Neural cell (in vitro differentiated cells): ENCODE measurements around the gene PDE7B. TPM values are rescaled to one million over a fixed set of nuclear protein-coding genes. Genes with fewer than 3 reads are reported as not detected.

ENCODE experiments used
- H2AFZ ChIP-seq: fragments of 200-600, 300-800 bp; sonication (generic), shearing (Covaris generic); 2 replicates; pipeline ENCODE4 v1.6.0; 2014; ENCODE audit warnings: low read depth, mild to moderate bottlenecking, antibody characterized with exemption, low read length, moderate library complexity
- H3F3A ChIP-seq: fragments of 200-600 bp; shearing (Covaris generic); 2 replicates; pipeline ENCODE4 v1.6.1; 2016; ENCODE audit warnings: mild to moderate bottlenecking, moderate library complexity, mixed read lengths, antibody characterized with exemption, low read length; ENCODE audit not compliant: insufficient read depth, poor library complexity, severe bottlenecking
- H3K27ac ChIP-seq: fragments of 200-600, 300-800 bp; sonication (generic), shearing (Covaris generic); 2 replicates; pipeline ENCODE4 v1.5.1; 2014; ENCODE audit warnings: mild to moderate bottlenecking, low read length, moderate library complexity
- H3K27me3 ChIP-seq: fragments of 300-800, 200-600 bp; sonication (generic), shearing (Covaris generic); 2 replicates; pipeline ENCODE4 v1.6.0; 2014; ENCODE audit warnings: mild to moderate bottlenecking, low read depth, low read length, moderate library complexity; ENCODE audit not compliant: insufficient read depth
- H3K36me3 ChIP-seq: fragments of 300-800, 200-600 bp; sonication (generic), shearing (Covaris generic); 2 replicates; pipeline ENCODE4 v1.5.1; 2014; ENCODE audit warnings: mild to moderate bottlenecking, antibody characterized with exemption, low read length, moderate library complexity; ENCODE audit not compliant: insufficient read depth
- H3K4me2 ChIP-seq: fragments of 300-800, 200-600 bp; sonication (generic), shearing (Covaris generic); 2 replicates; pipeline ENCODE4 v1.6.0; 2014; ENCODE audit warnings: mild to moderate bottlenecking, low read length
- H3K4me3 ChIP-seq: fragments of 300-800, 200-600 bp; sonication (generic), shearing (Covaris generic); 2 replicates; pipeline ENCODE4 v1.5.1; 2014; ENCODE audit warnings: mild to moderate bottlenecking, low read length, moderate library complexity
- H3K79me2 ChIP-seq: fragments of 200-600 bp; shearing (Covaris generic); replicated peaks from 2 replicates; pipeline ENCODE4 v1.6.0; 2014; ENCODE audit warnings: mild to moderate bottlenecking, low read length, moderate library complexity; ENCODE audit not compliant: insufficient read depth
- H3K9ac ChIP-seq: fragments of 300-800, 200-600 bp; sonication (generic), shearing (Covaris generic); 2 replicates; pipeline ENCODE4 v1.6.1; 2016; ENCODE audit warnings: mild to moderate bottlenecking, low read length, mixed read lengths
- H3K9me2 ChIP-seq: fragments of 200-600 bp; shearing (Covaris generic); 2 replicates; pipeline ENCODE4 v1.6.1; 2016; ENCODE audit warnings: mild to moderate bottlenecking, low read length, mixed read lengths; ENCODE audit not compliant: insufficient read depth
- H3K9me3 ChIP-seq: fragments of 200-600, 300-800 bp; sonication (generic), shearing (Covaris generic); 2 replicates; pipeline ENCODE4 v1.6.1; 2016; ENCODE audit warnings: mild to moderate bottlenecking, mixed run types, low read length, moderate library complexity, mixed read lengths
- H4K20me1 ChIP-seq: fragments of 200-600 bp; shearing (Covaris generic); 2 replicates; pipeline ENCODE4 v1.6.1; 2016; ENCODE audit warnings: mild to moderate bottlenecking, mixed run types; ENCODE audit not compliant: insufficient read depth
- EP300 ChIP-seq: fragments of 450-650 bp; conservative IDR thresholded peaks from 2 replicates; pipeline ENCODE4 v1.6.1; 2014; ENCODE audit warnings: antibody characterized with exemption, mild to moderate bottlenecking, moderate library complexity; ENCODE audit not compliant: poor library complexity, severe bottlenecking
- EZH2 ChIP-seq: fragments of 200-600, 300-800 bp; shearing (Covaris generic), sonication (generic); IDR thresholded peaks from 2 replicates; pipeline ENCODE4 v1.6.1; 2014; ENCODE audit warnings: antibody characterized with exemption, low read length, borderline replicate concordance, mild to moderate bottlenecking; ENCODE audit not compliant: insufficient read depth, poor library complexity, severe bottlenecking
- MXI1 ChIP-seq: fragments of 450-650 bp; conservative IDR thresholded peaks from 2 replicates; pipeline ENCODE4 v1.6.1; 2014; ENCODE audit warnings: antibody characterized with exemption, mild to moderate bottlenecking; ENCODE audit not compliant: poor library complexity, severe bottlenecking
- POLR2AphosphoS5 ChIP-seq: IDR thresholded peaks from 2 replicates; pipeline ENCODE4 v1.6.1; 2012
- RAD21 ChIP-seq: fragments of 450-650 bp; conservative IDR thresholded peaks from 2 replicates; pipeline ENCODE4 v1.6.1; 2014; ENCODE audit warnings: antibody characterized with exemption, mild to moderate bottlenecking, moderate library complexity
- SMC3 ChIP-seq: fragments of 450-650 bp; conservative IDR thresholded peaks from 2 replicates; pipeline ENCODE4 v1.6.1; 2014; ENCODE audit warnings: antibody characterized with exemption, mild to moderate bottlenecking, moderate library complexity; ENCODE audit not compliant: poor library complexity
- TAF1 ChIP-seq: IDR thresholded peaks from 2 replicates; pipeline ENCODE4 v1.6.1; 2012; ENCODE audit warnings: low read depth
- polyA plus RNA-seq: library from polyadenylated mRNA; depleted of rRNA; stranded (reverse); fragments of >200 nt; gene quantifications from 2 replicates; pipeline ENCODE4 v1.2.3, GENCODE V29; 2014
- TF ChIP-seq, protein P1 (sequence below): IDR thresholded peaks from 2 replicates; pipeline ENCODE4 v1.6.1; 2012; ENCODE audit warnings: borderline replicate concordance
- TF ChIP-seq, protein P2 (sequence below): fragments of 450-650 bp; IDR thresholded peaks from 2 replicates; pipeline ENCODE4 v1.5.1; 2014; ENCODE audit warnings: antibody characterized with exemption, mild to moderate bottlenecking, moderate library complexity; ENCODE audit not compliant: poor library complexity, severe bottlenecking

The PDE7B gene
- polyA plus RNA-seq, 1 donor from 2014 or later: 5.9 TPM

DNA sequence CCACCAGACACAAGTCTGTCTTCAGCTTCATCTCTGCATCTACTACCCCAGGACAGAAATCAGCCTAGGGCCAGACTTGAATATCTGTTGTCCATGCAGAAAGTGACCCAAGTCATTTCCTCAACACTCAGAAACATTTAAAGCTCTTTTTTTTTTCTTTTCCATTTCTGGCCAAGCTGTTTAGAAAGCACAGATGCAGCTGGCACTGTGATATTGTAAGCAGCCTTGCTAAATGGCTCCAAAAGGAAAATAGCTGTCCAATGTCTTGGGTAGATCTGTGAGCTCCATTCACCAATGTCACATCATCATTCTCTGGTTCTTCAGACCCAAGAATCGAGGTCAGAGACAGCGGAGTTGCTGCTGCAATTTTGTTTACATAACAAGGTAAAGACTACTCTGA lies 174.2 kb downstream of the PDE7B start:
- no peak overlapping the region for H3K4me2 ChIP-seq
- no peaks in the 10 kb centered on the region for H3K36me3 ChIP-seq
- H3K9me3 ChIP-seq: no peaks in the 10 kb centered on the region
- H3K27ac ChIP-seq: no peak overlapping the region
- no peak for TF ChIP-seq EZH2
- TF ChIP-seq, protein P1, sequence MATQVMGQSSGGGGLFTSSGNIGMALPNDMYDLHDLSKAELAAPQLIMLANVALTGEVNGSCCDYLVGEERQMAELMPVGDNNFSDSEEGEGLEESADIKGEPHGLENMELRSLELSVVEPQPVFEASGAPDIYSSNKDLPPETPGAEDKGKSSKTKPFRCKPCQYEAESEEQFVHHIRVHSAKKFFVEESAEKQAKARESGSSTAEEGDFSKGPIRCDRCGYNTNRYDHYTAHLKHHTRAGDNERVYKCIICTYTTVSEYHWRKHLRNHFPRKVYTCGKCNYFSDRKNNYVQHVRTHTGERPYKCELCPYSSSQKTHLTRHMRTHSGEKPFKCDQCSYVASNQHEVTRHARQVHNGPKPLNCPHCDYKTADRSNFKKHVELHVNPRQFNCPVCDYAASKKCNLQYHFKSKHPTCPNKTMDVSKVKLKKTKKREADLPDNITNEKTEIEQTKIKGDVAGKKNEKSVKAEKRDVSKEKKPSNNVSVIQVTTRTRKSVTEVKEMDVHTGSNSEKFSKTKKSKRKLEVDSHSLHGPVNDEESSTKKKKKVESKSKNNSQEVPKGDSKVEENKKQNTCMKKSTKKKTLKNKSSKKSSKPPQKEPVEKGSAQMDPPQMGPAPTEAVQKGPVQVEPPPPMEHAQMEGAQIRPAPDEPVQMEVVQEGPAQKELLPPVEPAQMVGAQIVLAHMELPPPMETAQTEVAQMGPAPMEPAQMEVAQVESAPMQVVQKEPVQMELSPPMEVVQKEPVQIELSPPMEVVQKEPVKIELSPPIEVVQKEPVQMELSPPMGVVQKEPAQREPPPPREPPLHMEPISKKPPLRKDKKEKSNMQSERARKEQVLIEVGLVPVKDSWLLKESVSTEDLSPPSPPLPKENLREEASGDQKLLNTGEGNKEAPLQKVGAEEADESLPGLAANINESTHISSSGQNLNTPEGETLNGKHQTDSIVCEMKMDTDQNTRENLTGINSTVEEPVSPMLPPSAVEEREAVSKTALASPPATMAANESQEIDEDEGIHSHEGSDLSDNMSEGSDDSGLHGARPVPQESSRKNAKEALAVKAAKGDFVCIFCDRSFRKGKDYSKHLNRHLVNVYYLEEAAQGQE: no peak
- no peak for TF ChIP-seq SMC3
- TF ChIP-seq RAD21: no peak
- TF ChIP-seq EP300: no peak
- no peak for TF ChIP-seq MXI1
- no peak for TF ChIP-seq TAF1
- TF ChIP-seq, protein P2, sequence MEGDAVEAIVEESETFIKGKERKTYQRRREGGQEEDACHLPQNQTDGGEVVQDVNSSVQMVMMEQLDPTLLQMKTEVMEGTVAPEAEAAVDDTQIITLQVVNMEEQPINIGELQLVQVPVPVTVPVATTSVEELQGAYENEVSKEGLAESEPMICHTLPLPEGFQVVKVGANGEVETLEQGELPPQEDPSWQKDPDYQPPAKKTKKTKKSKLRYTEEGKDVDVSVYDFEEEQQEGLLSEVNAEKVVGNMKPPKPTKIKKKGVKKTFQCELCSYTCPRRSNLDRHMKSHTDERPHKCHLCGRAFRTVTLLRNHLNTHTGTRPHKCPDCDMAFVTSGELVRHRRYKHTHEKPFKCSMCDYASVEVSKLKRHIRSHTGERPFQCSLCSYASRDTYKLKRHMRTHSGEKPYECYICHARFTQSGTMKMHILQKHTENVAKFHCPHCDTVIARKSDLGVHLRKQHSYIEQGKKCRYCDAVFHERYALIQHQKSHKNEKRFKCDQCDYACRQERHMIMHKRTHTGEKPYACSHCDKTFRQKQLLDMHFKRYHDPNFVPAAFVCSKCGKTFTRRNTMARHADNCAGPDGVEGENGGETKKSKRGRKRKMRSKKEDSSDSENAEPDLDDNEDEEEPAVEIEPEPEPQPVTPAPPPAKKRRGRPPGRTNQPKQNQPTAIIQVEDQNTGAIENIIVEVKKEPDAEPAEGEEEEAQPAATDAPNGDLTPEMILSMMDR: no peak
- no peak for TF ChIP-seq POLR2AphosphoS5
- H3K27me3 ChIP-seq: no peaks in the 10 kb centered on the region
- no peaks in the 10 kb centered on the region for H4K20me1 ChIP-seq
- H3K9ac ChIP-seq: no peak overlapping the region
- H3K4me3 ChIP-seq: no peak overlapping the region
- no peaks in the 10 kb centered on the region for H3F3A ChIP-seq
- H2AFZ ChIP-seq: no peak overlapping the region
- H3K9me2 ChIP-seq: no peaks in the 10 kb centered on the region
- H3K79me2 ChIP-seq: no peaks in the 10 kb centered on the region

DNA sequence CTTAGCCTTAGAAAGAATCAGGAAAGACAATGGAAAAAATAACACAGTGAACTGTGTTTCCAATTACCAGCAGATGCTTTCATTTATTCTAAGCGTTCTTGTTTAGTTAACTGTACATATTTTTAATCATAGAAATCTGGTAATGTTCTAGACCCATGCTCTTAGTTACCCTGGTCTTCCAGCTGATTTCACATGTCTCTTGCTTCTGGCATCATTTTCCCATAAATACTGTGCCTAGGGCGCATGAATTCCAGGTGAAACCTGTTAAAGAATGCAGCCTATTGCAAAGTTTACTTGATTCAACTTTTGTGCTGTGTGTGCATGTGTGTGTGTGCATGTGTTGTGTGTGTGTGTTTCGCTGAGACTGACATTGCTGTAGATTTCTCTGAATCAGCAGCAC lies 178.6 kb downstream of the PDE7B start:
- no peak overlapping the region for H3K9ac ChIP-seq
- no peak overlapping the region for H3K4me2 ChIP-seq
- H3K27me3 ChIP-seq: no peaks in the 10 kb centered on the region
- H3K36me3 ChIP-seq: no peaks in the 10 kb centered on the region
- H3K79me2 ChIP-seq: no peaks in the 10 kb centered on the region
- H3K9me3 ChIP-seq: no peaks in the 10 kb centered on the region
- no peak overlapping the region for H3K4me3 ChIP-seq
- no peak overlapping the region for H3K27ac ChIP-seq
- H2AFZ ChIP-seq: no peak overlapping the region
- no peaks in the 10 kb centered on the region for H4K20me1 ChIP-seq
- TF ChIP-seq MXI1: no peak
- TF ChIP-seq POLR2AphosphoS5: no peak
- TF ChIP-seq EP300: no peak
- TF ChIP-seq TAF1: no peak
- TF ChIP-seq, protein P1: no peak
- TF ChIP-seq, protein P2: no peak
- no peak for TF ChIP-seq RAD21
- TF ChIP-seq EZH2: no peak
- TF ChIP-seq SMC3: no peak
- no peaks in the 10 kb centered on the region for H3F3A ChIP-seq
- no peaks in the 10 kb centered on the region for H3K9me2 ChIP-seq
